Prostate gland (tissue), 2 donors: ENCODE results near the gene GMEB1. TPM values are rescaled to one million over a fixed set of nuclear protein-coding genes. Genes with fewer than 3 reads are reported as not detected.
"Not testable (repeated sequence)": the region's sequence is repeated elsewhere in the genome, so short reads cannot be mapped to it uniquely, and the experiment has no call there.

ENCODE experiments used
- DNase-seq: peaks from one replicate; pipeline ENCODE4 v3.0.0-alpha.2; 2019; ENCODE audit warnings: low spot score
- H3K27ac ChIP-seq, 2 donors: fragments of 200-600 bp; sonication (generic); 2 replicates each; pipeline ENCODE4 v1.5.1; 2017 to 2019
- H3K27me3 ChIP-seq: fragments of 200-600 bp; sonication (generic); replicated peaks from 2 replicates; pipeline ENCODE4 v1.5.1; 2019; ENCODE audit not compliant: insufficient read depth
- H3K36me3 ChIP-seq, 2 donors: fragments of 200-600 bp; sonication (generic); 1 replicate in 1 of 2; 2 replicates in 1 of 2; pipeline versions ENCODE4 v1.5.1 to v1.8.1; 2017 to 2019
- H3K4me1 ChIP-seq: fragments of 200-600 bp; sonication (generic); replicated peaks from 2 replicates; pipeline ENCODE4 v1.5.1; 2019
- H3K4me3 ChIP-seq, 2 donors: fragments of 200-600 bp; sonication (generic); 2 replicates each; pipeline ENCODE4 v1.5.1; 2017 to 2019
- H3K9me3 ChIP-seq: fragments of 200-600 bp; sonication (generic); 2 replicates; pipeline ENCODE4 v1.5.1; 2017
- POLR2A ChIP-seq: fragments of 450-650 bp; IDR thresholded peaks from one replicate; pipeline ENCODE4 v1.6.1; 2016; ENCODE audit warnings: antibody characterized with exemption, mild to moderate bottlenecking
- POLR2AphosphoS5 ChIP-seq: sonication (generic); formaldehyde crosslinking; IDR thresholded peaks from one replicate; pipeline ENCODE4 v1.6.1; 2017; ENCODE audit warnings: antibody characterized with exemption
- WGBS: methylation state at CpG from one replicate; pipeline ENCODE4 v1.1.5; 2018; 5-methylcytosine and 5-hydroxymethylcytosine counted together
- intact Hi-C: fragments of 100-400 bp; cut with DNase I; formaldehyde crosslinking; loops from one replicate; pipeline ENCODE4 v1.14.2; 2022
- total RNA-seq, 2 donors: library from RNA; depleted of rRNA; stranded (reverse); fragments of >200 nt; gene quantifications; one replicate each; pipeline ENCODE4 v1.1.0, GENCODE V29; 2016
- TF ChIP-seq, protein P1 (sequence below), 4 experiments: fragments of 200-600 bp in 2 of 4; fragments of 450-650 bp in 2 of 4; sonication (generic) in 2 of 4; IDR thresholded peaks; 1 replicate in 3 of 4; 2 replicates in 1 of 4; pipeline ENCODE4 v1.5.1; 2016 to 2019; ENCODE audit warnings: antibody characterized with exemption in 4 of 4, mild to moderate bottlenecking in 2 of 4, moderate library complexity in 2 of 4

Gene GMEB1
- total RNA-seq, 2 donors from 2014 or later: 7.9 to 13.2 TPM

DNA sequence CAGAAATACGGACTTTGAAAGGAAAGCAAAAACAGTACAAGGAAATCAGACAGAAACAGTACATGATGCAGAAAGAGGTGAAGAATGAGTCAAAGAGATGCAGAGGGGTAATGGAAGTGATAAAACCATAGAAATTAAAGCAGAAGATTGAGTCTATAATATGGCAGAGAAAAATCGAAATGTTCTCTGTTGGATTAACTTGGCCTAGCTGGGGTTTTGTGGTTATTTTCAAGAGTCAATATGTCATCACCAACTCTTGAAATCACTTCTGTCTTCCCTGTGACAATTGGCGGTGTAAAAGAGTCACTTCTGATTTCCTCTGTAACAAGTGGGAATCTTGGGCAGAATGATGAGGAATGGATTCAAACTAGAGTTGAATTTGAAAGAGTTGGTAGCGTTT is 75.6 kb downstream of the GMEB1 start:
- peaks cover 5 to 22% of the 10 kb centered on the region in 2 donors for H3K36me3 ChIP-seq
- peaks cover 5% of the 10 kb centered on the region for H3K4me1 ChIP-seq
- DNase-seq: no peak
- H3K4me3 ChIP-seq: no peak overlapping the region
- WGBS: 82% methylated on average over 4 of the region's 4 CpGs
- intact Hi-C loops: no loop called here
- TF ChIP-seq, protein P1, sequence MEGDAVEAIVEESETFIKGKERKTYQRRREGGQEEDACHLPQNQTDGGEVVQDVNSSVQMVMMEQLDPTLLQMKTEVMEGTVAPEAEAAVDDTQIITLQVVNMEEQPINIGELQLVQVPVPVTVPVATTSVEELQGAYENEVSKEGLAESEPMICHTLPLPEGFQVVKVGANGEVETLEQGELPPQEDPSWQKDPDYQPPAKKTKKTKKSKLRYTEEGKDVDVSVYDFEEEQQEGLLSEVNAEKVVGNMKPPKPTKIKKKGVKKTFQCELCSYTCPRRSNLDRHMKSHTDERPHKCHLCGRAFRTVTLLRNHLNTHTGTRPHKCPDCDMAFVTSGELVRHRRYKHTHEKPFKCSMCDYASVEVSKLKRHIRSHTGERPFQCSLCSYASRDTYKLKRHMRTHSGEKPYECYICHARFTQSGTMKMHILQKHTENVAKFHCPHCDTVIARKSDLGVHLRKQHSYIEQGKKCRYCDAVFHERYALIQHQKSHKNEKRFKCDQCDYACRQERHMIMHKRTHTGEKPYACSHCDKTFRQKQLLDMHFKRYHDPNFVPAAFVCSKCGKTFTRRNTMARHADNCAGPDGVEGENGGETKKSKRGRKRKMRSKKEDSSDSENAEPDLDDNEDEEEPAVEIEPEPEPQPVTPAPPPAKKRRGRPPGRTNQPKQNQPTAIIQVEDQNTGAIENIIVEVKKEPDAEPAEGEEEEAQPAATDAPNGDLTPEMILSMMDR (IDR thresholded peaks at IDR 0.05): no peak
- TF ChIP-seq POLR2A (no peak), POLR2AphosphoS5 (no peak)
- H3K9me3 ChIP-seq: no peaks in the 10 kb centered on the region
- no peaks in the 10 kb centered on the region for H3K27me3 ChIP-seq
- H3K27ac ChIP-seq: no peak overlapping the region

DNA sequence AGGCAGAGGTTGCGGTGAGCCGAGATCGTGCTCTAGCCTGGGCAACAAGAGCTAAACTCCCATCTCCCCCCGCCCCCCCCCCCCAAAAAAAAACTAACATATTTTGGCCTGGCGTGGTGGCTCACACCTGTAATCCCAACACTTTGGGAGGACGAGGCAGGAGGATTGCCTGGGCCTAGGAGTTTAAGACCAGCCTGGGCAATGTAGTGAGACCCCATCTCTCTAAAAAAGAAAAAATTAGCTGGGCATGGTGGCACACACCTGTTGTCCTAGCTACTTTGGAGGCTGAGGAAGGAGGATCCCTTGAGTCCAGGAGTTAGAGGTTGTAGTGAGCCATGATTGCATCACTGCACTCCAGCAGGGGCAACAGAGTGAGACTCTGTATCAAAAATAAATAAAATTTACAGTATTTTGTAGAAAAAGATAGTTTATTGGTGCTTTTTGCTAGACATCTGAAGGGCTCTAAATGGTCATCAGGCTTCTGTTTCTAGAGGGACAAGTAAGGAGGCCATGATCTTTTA is 77.1 kb downstream of the GMEB1 start:
- Histone ChIP-seq H3K36me3 (peaks cover 5 to 18% of the 10 kb centered on the region in 2 donors), H3K27ac (no peak overlapping the region), H3K27me3 (no peaks in the 10 kb centered on the region), H3K4me3 (no peak overlapping the region), H3K4me1 (peaks cover 5% of the 10 kb centered on the region), H3K9me3 (no peaks in the 10 kb centered on the region)
- DNase-seq: no peak
- intact Hi-C loops: no loop called here
- TF ChIP-seq, protein P1 (IDR thresholded peaks at IDR 0.05): no peak
- 91% methylated on average over 6 of the region's 6 CpGs for WGBS

DNA sequence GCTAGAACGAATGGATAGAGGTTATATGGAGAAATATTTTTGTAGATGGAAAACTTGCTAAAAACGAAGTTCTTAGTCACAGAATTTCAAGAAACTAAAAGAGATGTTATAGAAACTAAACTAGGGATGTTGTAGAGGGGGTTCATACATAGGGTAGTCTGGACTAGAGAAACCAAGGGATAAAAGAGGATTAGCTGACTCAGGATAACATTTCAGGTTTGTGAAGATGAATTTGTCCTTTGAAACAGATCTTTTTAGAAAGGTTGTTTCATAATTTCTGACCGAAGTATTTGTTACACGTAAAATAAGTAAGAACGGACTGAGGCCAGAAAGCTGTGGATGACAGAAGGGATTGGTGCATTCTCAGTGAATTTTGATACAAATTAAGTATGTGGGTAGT is 81.7 kb downstream of the GMEB1 start:
- no peak for TF ChIP-seq POLR2AphosphoS5
- TF ChIP-seq, protein P1 (IDR thresholded peaks at IDR 0.05): no peak
- no peaks in the 10 kb centered on the region for H3K27me3 ChIP-seq
- no peaks in the 10 kb centered on the region for H3K36me3 ChIP-seq
- WGBS: 87% methylated on average over 5 of the region's 5 CpGs
- H3K4me3 ChIP-seq: no peak overlapping the region
- H3K27ac ChIP-seq: no peak overlapping the region
- no peaks in the 10 kb centered on the region for H3K9me3 ChIP-seq
- no peaks in the 10 kb centered on the region for H3K4me1 ChIP-seq
- intact Hi-C loops: no loop called here
- no peak for DNase-seq

DNA sequence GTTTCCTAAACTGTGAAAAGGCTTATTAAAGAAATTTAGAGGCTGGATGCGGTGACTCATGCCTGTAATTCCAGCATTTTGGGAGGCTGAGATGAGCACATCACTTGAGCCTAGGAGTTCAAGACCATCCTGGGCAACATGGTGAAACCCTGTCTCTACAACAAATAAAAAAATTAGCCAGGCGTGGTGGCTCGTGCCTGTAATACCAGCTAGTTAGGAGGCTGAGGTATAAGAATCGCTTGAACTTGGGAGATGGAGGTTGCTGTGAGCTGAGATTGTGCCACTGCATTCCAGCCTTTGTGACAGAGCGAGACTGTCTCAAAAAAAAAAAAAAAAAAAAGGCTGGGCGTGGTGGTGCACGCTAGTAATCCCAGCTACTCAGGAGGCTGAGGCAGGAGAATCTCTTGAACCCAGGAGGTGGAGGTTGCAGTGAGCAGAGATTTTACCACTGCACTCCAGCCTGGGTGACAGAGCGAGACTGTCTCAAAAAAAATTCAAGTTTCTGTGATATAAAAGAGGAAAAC is 82.2 kb downstream of the GMEB1 start:
- intact Hi-C loops, H3K9me3 ChIP-seq, H3K27ac ChIP-seq, H3K27me3 ChIP-seq, DNase-seq, H3K4me3 ChIP-seq, H3K36me3 ChIP-seq, H3K4me1 ChIP-seq: not testable (repeated sequence)
- 88% methylated on average over 8 of the region's 8 CpGs for WGBS

DNA sequence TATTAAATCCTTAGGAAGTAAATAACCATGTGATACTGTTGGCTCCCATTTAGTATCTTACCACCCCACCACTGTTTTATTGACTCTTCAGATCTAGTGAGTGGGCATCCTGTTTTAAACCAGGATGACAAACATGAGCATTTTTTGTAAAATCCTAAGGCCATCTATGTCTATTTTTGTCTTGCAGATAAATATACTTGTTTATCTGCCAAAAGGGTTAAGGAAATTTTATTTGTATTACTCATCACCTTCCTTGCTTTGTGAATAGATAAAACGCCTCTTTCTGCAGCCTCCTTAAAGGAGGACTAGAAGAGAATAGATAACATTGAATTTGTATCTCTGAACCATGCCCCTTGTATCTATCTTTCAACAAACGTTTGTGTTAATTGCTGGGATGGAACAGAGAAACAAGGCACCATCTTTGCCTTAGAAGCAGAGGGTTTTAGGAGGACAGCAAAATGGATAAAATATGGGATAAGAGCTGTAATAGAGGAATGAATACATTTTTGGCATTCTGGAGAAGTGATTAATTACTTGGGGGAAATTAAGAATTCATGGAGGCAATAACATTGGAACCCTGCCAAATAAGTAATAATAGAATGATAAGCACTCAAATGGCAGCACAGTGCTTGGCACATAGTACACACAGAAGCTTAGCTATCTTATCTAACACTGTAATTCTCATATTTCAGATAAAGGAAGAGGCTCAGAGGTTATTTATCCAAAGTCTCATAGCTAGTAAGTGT is 82.9 kb downstream of the GMEB1 start:
- Histone ChIP-seq H3K4me1 (peaks cover 4% of the 10 kb centered on the region), H3K9me3 (no peaks in the 10 kb centered on the region), H3K36me3 (no peaks in the 10 kb centered on the region), H3K27me3 (no peaks in the 10 kb centered on the region), H3K27ac (no peak overlapping the region), H3K4me3 (no peak overlapping the region)
- intact Hi-C loops: no loop called here
- 25% methylated on average over 2 of the region's 2 CpGs for WGBS
- TF ChIP-seq POLR2A: no peak
- TF ChIP-seq, protein P1 (IDR thresholded peaks at IDR 0.05): no peak
- TF ChIP-seq POLR2AphosphoS5: no peak
- DNase-seq: no peak
